GM23338 (cell line): ENCODE results near the gene LAMB1. TPM values are rescaled to one million over a fixed set of nuclear protein-coding genes. Genes with fewer than 3 reads are reported as not detected.

Experiments used
- ATAC-seq: fragments of 200-7000 bp; cut with Tn5 transposase; 3 replicates; pipeline ENCODE4 v1.9.1; 2020
- DNase-seq: peaks from one replicate; pipeline ENCODE4 v3.0.0-alpha.2; 2015; ENCODE audit warnings: low spot score
- H2AFZ ChIP-seq: fragments of 200-600 bp; sonication (generic); 2 replicates; pipeline ENCODE4 v1.8.0; 2016; ENCODE audit warnings: antibody characterized with exemption, mild to moderate bottlenecking, moderate library complexity
- H3F3A ChIP-seq: fragments of 200-600 bp; sonication (generic); replicated peaks from 2 replicates; pipeline ENCODE4 v1.8.0; 2017; ENCODE audit warnings: antibody characterized with exemption, mixed run types, low read depth
- H3K27ac ChIP-seq: fragments of 200-600 bp; sonication (generic); 2 replicates; pipeline ENCODE4 v1.6.1; 2016; ENCODE audit warnings: low read depth
- H3K27me3 ChIP-seq: fragments of 200-600 bp; sonication (generic); 2 replicates; pipeline ENCODE4 v1.8.0; 2016; ENCODE audit warnings: mild to moderate bottlenecking, mixed run types, moderate library complexity; ENCODE audit not compliant: insufficient read depth
- H3K36me3 ChIP-seq: fragments of 200-600 bp; sonication (generic); 2 replicates; pipeline ENCODE4 v1.8.0; 2016; ENCODE audit warnings: mild to moderate bottlenecking; ENCODE audit not compliant: insufficient read depth
- H3K4me1 ChIP-seq: fragments of 200-600 bp; sonication (generic); 2 replicates; pipeline ENCODE4 v1.8.0; 2016; ENCODE audit warnings: mild to moderate bottlenecking, moderate library complexity; ENCODE audit not compliant: insufficient read depth
- H3K4me2 ChIP-seq: fragments of 200-600 bp; sonication (generic); 2 replicates; pipeline ENCODE4 v1.7.1; 2017; ENCODE audit warnings: mixed run types
- H3K4me3 ChIP-seq: fragments of 200-600 bp; sonication (generic); 2 replicates; pipeline ENCODE4 v1.6.1; 2016; ENCODE audit warnings: mixed run types
- H3K79me2 ChIP-seq: fragments of 200-600 bp; sonication (generic); replicated peaks from 2 replicates; pipeline ENCODE4 v1.8.0; 2017; ENCODE audit warnings: mild to moderate bottlenecking; ENCODE audit not compliant: insufficient read depth
- H3K9me2 ChIP-seq: fragments of 200-600 bp; sonication (generic); 2 replicates; pipeline ENCODE4 v1.8.0; 2017; ENCODE audit not compliant: insufficient read depth
- H4K20me1 ChIP-seq: fragments of 200-600 bp; sonication (generic); replicated peaks from 2 replicates; pipeline ENCODE4 v1.8.0; 2017; ENCODE audit warnings: mild to moderate bottlenecking; ENCODE audit not compliant: insufficient read depth
- H3K27ac Mint-ChIP-seq: 2 replicates; pipeline ENCODE4 v1.8.0; 2020; ENCODE audit warnings: inconsistent platforms, mild to moderate bottlenecking, moderate library complexity, mixed read lengths
- H3K27me3 Mint-ChIP-seq: 3 replicates; pipeline ENCODE4 v1.8.0; 2022; ENCODE audit warnings: low read depth, mild to moderate bottlenecking, moderate library complexity, mixed read lengths, inconsistent platforms; ENCODE audit not compliant: insufficient read depth, poor library complexity
- H3K36me3 Mint-ChIP-seq: 3 replicates; pipeline ENCODE4 v1.8.0; 2021; ENCODE audit warnings: low read depth, mild to moderate bottlenecking, inconsistent platforms, moderate library complexity, mixed read lengths
- H3K4me1 Mint-ChIP-seq: 3 replicates; pipeline ENCODE4 v1.8.0; 2020; ENCODE audit warnings: mild to moderate bottlenecking, inconsistent platforms, mixed read lengths
- H3K4me3 Mint-ChIP-seq: 3 replicates; pipeline ENCODE4 v1.8.0; 2021; ENCODE audit warnings: moderate library complexity, mild to moderate bottlenecking, inconsistent platforms, mixed read lengths
- H3K9me3 Mint-ChIP-seq: 3 replicates; pipeline ENCODE4 v1.8.0; 2020; ENCODE audit warnings: moderate library complexity, mild to moderate bottlenecking, inconsistent platforms, mixed read lengths
- CREB1 ChIP-seq: fragments of 250-450 bp; sonication (Bioruptor Pico); IDR thresholded peaks from 2 replicates; pipeline ENCODE4 v1.5.0; 2020; ENCODE audit warnings: low read depth, mild to moderate bottlenecking, moderate library complexity
- EZH2 ChIP-seq: fragments of 200-600 bp; sonication (generic); IDR thresholded peaks from one replicate; pipeline ENCODE4 v1.8.0; 2017; ENCODE audit warnings: antibody characterized with exemption, mild to moderate bottlenecking, low read depth; ENCODE audit not compliant: unreplicated experiment
- EZH2phosphoT487 ChIP-seq: fragments of 200-600 bp; sonication (generic); IDR thresholded peaks from one replicate; pipeline ENCODE4 v1.8.1; 2018; ENCODE audit warnings: antibody characterized with exemption; ENCODE audit not compliant: unreplicated experiment
- REST ChIP-seq: IDR thresholded peaks from one replicate; pipeline ENCODE4 v1.6.1; 2018; ENCODE audit warnings: antibody characterized with exemption; ENCODE audit not compliant: unreplicated experiment
- STAT1 ChIP-seq: IDR thresholded peaks from one replicate; pipeline ENCODE4 v1.6.1; 2016; ENCODE audit warnings: antibody characterized with exemption; ENCODE audit not compliant: unreplicated experiment
- ZNF331 ChIP-seq: fragments of 250-450 bp; sonication (Bioruptor Pico); IDR thresholded peaks from 2 replicates; pipeline ENCODE4 v1.5.0; 2020; ENCODE audit warnings: low read depth, mild to moderate bottlenecking, moderate library complexity
- ZNF462 ChIP-seq: fragments of 250-450 bp; sonication (Bioruptor Pico); IDR thresholded peaks from 2 replicates; pipeline ENCODE4 v1.5.0; 2020; ENCODE audit warnings: mild to moderate bottlenecking, moderate library complexity
- polyA plus RNA-seq: library from polyadenylated mRNA; unstranded; fragments of >200 nt; fragmentation: Nextera tagmentation; extraction: Ambion mirVana; gene quantifications from 2 replicates; pipeline ENCODE4 v1.2.1, GENCODE V29; 2016
- total RNA-seq: library from RNA; depleted of rRNA; stranded (reverse); fragments of >200 nt; shearing (Covaris generic); gene quantifications from 2 replicates; pipeline ENCODE4 v1.2.3, GENCODE V29; 2014

LAMB1 gene
- total and polyA plus RNA-seq, 2 experiments from 2014 or later = 53.5 to 57.8 TPM

- TF ChIP-seq ZNF462 (CRISPR knock-in tag) (no peak), ZNF331 (CRISPR knock-in tag) (no peak)
These were observed 71.0 kb downstream of the LAMB1 start (continued) for GRCh38 chr7:107931740-107932515.

GRCh38 chr7:107926481-107926880 is 76.5 kb downstream of the LAMB1 start:
- no peak overlapping the region for H3K4me2 ChIP-seq
- H3K4me3 ChIP-seq = no peak overlapping the region
- Mint-ChIP-seq H3K27ac (no peak overlapping the region), H3K4me3 (no peak overlapping the region), H3K9me3 (no peaks in the 10 kb centered on the region), H3K4me1 (peaks cover 22% of the 10 kb centered on the region), H3K27me3 (peaks cover 7% of the 10 kb centered on the region), H3K36me3 (peaks cover 53% of the 10 kb centered on the region)
- H3K4me1 ChIP-seq = peaks cover 37% of the 10 kb centered on the region
- no peaks in the 10 kb centered on the region for H3K9me2 ChIP-seq
- no peak overlapping the region for H3K27ac ChIP-seq
- no peaks in the 10 kb centered on the region for H4K20me1 ChIP-seq
- ATAC-seq = no peak
- H3F3A ChIP-seq = no peaks in the 10 kb centered on the region
- H3K27me3 ChIP-seq = no peaks in the 10 kb centered on the region
- H3K36me3 ChIP-seq = peaks cover 11% of the 10 kb centered on the region
- DNase-seq = no peak
- H3K79me2 ChIP-seq = no peaks in the 10 kb centered on the region
- no peak overlapping the region for H2AFZ ChIP-seq
- TF ChIP-seq EZH2 (no peak), REST (no peak), EZH2phosphoT487 (no peak), CREB1 (CRISPR knock-in tag) (no peak), STAT1 (no peak)
